Transverse colon (tissue), 3 donors: ENCODE data around the gene RAET1E.

Source experiments
- EP300 ChIP-seq: sonication (generic); formaldehyde crosslinking; IDR thresholded peaks from one replicate; pipeline ENCODE4 v1.6.1; 2017; ENCODE audit warnings: antibody characterized with exemption, low read depth
- TF ChIP-seq, protein P1 (sequence below), 5 experiments: fragments of 200-600 bp in 3 of 5; fragments of 450-650 bp in 2 of 5; sonication (generic) in 3 of 5; IDR thresholded peaks; 1 replicate in 2 of 5; 2 replicates in 3 of 5; pipeline ENCODE4 v1.5.1; 2016 to 2017; ENCODE audit warnings: antibody characterized with exemption in 5 of 5, inconsistent platforms in 3 of 5, mild to moderate bottlenecking in 2 of 5, moderate library complexity in 1 of 5

GRCh38 chr6:149852881-149853280 lies 45.0 kb downstream of the RAET1E start:
- TF ChIP-seq, protein P1, sequence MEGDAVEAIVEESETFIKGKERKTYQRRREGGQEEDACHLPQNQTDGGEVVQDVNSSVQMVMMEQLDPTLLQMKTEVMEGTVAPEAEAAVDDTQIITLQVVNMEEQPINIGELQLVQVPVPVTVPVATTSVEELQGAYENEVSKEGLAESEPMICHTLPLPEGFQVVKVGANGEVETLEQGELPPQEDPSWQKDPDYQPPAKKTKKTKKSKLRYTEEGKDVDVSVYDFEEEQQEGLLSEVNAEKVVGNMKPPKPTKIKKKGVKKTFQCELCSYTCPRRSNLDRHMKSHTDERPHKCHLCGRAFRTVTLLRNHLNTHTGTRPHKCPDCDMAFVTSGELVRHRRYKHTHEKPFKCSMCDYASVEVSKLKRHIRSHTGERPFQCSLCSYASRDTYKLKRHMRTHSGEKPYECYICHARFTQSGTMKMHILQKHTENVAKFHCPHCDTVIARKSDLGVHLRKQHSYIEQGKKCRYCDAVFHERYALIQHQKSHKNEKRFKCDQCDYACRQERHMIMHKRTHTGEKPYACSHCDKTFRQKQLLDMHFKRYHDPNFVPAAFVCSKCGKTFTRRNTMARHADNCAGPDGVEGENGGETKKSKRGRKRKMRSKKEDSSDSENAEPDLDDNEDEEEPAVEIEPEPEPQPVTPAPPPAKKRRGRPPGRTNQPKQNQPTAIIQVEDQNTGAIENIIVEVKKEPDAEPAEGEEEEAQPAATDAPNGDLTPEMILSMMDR (IDR thresholded peaks at IDR 0.05) = no peak
- TF ChIP-seq EP300 = no peak
